SH-SY5Y (cell line): Measurements from ENCODE around the gene CACNA1S.

Source experiments
- GATA2 ChIP-seq: IDR thresholded peaks from 2 replicates; pipeline ENCODE4 v1.6.1; 2011; ENCODE audit warnings: mild to moderate bottlenecking, low read depth, low read length
- GATA3 ChIP-seq: IDR thresholded peaks from 2 replicates; pipeline ENCODE4 v1.6.1; 2011; ENCODE audit warnings: low read depth, mild to moderate bottlenecking, low read length, moderate library complexity

The CACNA1S gene

DNA sequence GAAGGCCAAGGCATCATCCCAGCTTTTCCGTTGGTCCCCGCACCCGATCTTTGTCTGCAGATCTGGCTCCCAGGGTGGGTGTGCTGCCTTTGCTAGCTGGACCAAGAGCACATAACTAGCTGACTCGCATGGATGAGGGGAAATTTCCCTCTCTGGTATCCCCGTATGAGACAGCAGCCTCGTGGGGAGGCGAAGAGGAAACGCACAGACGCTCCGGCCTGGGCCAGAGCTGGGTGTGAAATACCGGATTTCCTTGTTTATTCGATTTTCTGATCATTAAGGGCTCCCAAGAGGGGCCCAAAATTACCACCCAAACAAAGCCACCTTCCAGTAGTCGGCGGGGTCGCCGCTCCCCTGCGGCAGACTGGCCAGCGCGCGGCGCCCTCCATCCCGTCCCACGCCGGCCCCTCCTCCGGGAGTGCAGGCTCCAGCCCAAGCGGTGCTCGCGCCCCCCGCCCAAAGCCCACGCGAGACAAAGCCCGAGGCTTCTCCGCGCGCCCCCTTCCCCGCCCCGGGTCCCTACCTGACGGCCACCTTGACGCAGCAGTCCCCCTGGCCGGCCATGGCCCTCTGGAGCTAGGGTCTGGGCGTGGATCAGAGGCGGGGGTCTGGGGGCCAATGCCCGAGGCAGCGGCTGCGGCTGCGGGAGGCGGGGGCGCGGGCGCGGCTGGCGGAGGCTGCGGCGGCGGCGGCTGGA lies 89.3 kb downstream of the CACNA1S start:
- TF ChIP-seq GATA3 (no peak), GATA2 (no peak)

DNA sequence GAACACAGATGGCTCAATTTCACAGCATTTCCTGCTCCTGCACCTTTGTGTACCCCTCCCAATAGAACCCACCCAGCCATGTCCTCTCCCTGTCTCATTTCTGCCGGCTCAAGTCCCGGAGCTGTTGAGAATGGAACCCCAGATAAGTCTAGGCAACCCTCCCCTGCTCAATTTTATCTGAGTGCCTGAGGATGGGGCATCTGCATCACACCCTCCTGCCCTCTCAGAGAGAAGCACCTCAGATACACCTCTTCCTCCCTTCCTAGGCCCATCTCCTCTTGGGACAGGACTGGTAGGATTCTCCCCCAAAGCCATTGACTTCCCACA lies 89.8 kb downstream of the CACNA1S start:
- no peak for TF ChIP-seq GATA2
- TF ChIP-seq GATA3 = no peak

DNA sequence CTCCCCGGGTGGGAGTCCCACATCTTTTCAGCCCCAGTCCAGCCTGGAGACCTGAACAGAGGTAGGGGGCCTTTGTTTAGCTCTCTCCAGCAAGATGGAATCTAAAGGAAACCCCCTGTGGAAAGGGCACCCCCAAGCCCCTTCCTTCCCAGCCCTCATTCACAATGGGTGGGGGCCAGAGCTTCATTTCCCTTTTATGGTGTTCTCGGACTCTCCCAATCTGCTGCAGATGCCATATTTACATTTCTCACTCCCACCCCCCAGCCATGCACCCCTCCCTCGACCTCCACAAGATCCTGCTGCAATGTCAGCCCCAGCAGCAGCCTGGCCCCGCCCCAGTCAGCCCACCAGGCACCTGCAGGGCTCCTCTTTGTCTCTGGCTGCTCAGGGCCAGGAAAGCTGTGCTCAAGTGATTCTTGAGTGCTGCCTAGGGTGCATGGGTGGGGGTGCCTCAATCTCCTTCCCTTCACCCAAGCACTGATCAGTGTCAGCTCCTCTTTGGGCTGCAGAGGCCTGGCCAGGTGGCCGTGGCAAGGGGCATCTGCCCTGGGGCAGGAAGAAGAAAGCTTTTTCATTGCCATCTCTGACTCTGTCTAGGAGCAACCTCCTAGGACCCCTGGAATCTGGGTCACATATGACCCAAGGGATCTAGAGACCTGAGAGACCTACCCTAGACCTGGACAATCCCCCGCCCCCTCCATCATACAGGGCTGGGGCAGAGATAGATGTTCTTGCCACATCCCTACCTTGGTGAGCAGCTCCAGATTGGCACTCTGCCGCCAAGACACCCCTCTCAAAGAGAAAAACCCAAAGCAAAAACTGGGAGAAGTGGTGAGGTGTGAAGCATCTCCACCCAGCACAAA lies 90.4 kb downstream of the CACNA1S start:
- TF ChIP-seq GATA2 (no peak), GATA3 (no peak)

DNA sequence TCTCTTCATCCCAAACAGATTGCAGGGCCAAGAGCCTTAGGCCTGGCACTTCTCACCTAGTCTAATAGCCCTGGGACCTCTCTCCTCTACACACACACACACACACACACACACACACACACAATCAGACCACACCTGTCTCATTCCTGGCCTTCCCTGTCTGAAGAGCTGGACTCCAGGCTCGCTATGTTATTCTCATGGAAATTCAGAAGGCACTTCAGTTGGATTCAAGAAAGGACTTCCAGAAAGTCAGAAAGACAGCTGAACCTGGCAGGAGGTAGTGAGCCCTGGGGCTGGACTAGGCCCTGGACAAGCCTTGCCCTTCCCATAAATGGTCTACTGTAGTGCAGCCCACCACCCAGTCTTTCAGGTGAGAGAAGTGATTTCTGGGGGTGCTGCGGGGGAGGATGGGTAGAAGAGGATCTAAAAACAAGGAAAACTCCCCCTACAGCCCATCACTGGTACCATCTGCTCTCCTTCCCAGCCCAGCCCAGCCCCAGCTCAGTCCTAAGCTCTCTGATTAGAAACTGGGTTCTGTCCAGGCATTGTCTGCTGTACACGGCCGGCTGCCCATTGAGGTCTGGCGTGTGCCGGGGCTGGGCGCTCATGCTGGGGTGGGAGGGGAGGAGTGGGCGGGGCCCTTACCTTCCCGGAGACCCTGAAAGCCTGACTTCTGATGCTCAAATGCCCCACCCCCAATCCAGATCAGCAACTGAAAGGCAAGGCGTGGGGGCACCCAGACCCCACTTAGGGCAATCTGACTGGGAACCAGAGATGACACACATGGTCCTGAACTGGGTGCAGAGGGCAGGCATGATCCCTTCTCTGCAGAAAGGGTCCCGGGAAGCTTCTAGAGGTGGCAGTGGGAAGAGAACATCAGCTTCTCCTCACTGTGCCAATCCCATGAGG lies 91.3 kb downstream of the CACNA1S start:
- TF ChIP-seq GATA3 = no peak
- TF ChIP-seq GATA2 = no peak

DNA sequence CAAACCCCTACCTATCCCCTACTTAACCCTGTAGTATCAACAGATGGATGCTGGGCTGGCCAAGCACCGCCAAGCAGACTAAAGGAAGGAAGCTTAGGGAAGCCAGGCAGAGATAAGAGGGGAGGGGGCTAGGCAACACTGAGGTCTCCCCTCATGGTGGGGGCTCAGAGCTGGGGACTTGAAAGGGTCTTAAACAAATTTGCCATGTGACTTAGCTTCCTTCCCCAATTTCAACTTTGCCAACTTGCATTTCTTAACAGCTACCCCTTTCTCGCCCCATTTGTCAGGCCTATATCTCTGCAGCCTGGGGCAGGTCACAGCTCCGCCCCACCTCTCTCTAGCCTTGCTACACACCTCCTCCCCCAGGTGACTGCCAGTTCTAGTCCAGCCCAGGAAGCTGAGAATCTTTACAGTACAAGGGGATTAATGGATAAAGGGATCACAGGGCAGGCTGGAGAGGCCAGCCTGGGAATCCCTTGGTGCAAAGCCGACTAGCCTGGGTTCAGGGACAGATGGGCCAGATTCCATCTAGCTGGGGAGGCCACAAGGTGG lies 92.1 kb downstream of the CACNA1S start:
- TF ChIP-seq GATA3 (no peak), GATA2 (no peak)

DNA sequence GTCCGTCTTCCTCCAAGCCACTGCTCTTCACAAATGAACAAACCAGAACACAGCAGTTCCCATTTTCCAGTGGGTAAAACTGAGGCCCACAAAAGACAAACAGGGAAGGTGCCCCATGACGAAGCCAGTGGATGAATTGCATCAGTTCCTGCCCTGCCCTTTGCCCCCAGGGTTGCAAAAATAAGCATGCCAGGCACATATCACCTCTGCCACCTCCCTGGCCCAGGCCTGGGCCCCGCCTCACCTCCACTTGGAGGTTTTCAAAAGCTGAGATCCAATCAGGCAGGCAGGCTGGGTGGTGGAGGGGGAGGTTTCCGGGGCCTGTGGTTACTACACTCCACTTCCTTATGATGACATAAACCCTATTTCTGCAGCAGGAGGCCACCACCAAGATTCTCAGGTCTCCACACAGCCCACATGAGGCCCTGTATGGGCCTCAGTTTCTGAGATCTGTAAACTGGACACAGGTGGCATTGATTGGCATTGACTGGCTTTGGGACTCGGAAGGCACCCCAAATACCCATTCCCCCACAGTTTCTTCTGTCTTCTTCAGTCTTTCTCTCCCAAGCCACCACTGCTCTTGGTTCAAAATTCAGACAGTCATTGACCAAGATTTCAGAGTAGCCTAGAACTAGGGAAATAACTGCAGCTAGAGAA lies 92.8 kb downstream of the CACNA1S start:
- no peak for TF ChIP-seq GATA3
- TF ChIP-seq GATA2 = no peak

DNA sequence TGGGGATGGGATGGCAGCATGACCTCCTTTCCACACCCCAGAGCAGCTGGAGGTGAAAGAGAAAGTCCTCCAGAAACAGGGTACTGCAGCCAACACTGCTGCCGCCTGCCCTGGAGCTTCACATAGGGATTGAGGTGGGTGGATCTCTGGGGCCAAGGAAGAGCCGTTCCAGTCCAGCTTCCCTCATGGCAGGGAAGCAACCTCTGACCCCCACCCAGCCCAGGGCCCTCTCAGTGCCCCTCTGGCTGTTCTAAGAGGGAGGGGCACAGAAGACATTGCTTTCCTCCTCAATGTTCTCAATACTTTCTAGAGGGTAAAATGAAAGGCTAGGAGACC lies 94.4 kb downstream of the CACNA1S start:
- no peak for TF ChIP-seq GATA2

DNA sequence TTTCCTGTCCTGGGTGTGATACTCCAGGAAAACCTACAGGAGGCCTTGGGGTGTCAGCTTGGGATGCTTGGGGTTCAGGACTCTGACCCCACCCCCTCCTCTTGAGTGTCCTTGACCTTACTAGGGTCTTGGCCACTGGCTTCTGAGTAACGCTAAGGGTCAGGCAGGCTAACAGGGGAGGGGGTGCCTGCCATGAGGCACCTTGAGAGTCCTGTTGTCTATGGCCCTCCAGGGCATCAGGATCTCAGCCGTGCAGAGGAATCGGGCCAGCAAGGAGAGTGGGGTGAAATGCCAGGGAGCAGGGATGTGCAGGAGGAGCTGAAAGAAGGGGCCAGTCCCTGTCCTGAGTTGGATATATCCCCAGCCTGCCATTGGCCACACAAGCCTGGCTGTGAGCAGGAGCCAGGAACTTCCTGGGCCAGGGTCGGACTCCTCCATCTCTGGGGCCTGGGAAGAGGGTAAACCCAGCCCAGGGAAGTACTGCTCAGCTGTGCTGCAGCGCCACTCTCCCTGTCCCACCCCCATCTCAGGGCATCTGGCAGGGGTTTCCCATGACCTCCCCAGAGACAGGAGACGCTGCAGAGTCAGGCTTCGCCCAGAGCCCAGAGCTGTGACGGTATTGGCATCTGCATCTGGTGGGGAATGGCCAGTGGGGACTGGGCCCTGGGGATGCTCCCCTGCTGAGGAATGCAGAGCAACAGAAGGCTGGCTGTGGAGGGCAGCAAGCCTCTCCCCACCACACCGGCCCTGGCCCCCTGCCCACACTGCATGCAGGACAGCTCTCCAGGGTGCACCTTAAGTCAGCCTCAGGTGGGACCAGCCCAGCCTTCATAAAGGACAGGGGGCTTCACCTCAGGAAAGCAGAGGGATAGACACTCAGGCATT lies 95.0 kb downstream of the CACNA1S start:
- no peak for TF ChIP-seq GATA3
- TF ChIP-seq GATA2 = no peak

DNA sequence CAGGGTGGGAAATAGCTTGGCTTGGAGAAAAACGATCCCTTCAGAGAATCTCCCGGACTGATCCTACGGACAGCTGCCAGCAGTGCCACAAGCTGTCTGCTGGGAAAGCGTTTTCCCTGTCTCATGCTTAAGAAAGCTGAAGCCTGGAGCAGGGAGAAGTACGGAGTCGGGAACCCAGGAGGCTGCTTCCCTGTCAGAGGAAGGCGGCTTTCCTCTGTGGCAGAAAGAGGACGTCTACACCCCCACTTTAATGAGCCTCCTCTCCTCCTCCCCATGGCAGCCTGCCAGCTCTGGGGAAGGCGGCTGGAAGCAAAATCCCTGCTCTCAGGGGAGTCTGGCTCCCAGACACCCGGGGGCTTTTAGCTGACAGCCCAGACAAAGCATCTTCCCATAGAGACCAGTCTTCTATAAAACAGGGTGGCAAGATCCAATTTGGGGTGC lies 96.0 kb downstream of the CACNA1S start:
- TF ChIP-seq GATA3 = no peak

DNA sequence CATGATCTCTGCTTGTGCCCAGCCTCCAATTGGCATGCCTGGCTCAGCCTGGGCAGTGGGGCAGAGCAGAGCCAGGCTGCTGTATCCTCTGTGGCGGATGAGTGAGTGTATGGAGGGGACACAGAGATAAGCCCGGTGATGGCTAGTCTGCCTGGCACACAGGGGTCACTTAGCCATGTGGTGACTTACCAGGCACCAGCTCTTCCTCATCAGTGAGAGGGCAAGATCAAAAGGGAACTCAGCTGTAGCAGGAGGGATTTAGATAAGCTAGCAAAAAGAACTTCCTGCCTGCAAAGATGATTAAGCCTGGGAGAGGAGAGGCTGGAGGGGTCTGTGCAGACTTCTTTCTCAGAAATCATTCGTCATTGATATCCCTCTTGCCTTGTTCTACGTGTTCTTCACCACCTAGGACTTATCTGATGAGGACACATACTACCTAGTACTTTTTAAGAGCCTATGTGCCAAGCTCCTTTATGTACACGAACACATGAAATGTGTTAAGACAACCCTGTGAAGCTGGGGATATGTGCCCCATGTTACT lies 96.6 kb downstream of the CACNA1S start:
- TF ChIP-seq GATA2 = peak; percentile 72
- no peak for TF ChIP-seq GATA3

DNA sequence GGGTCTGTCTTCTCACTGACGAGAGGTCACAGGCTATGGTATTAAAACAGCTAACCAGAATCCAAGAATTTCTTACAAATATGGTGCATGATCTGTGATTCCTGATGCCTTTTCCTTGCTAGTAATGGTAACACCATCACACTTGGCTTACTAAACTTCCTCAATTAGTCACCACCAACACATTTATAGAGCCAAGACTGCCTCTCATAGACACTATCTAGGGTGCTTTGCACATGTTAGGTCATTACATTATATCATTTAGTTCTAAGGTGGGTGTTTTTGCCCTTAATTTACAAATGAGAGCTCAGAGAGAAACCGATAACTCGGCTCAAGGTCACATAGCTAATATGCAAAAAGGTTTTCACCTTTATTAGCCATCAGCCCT lies 97.4 kb downstream of the CACNA1S start:
- TF ChIP-seq GATA2 (no peak), GATA3 (no peak)

DNA sequence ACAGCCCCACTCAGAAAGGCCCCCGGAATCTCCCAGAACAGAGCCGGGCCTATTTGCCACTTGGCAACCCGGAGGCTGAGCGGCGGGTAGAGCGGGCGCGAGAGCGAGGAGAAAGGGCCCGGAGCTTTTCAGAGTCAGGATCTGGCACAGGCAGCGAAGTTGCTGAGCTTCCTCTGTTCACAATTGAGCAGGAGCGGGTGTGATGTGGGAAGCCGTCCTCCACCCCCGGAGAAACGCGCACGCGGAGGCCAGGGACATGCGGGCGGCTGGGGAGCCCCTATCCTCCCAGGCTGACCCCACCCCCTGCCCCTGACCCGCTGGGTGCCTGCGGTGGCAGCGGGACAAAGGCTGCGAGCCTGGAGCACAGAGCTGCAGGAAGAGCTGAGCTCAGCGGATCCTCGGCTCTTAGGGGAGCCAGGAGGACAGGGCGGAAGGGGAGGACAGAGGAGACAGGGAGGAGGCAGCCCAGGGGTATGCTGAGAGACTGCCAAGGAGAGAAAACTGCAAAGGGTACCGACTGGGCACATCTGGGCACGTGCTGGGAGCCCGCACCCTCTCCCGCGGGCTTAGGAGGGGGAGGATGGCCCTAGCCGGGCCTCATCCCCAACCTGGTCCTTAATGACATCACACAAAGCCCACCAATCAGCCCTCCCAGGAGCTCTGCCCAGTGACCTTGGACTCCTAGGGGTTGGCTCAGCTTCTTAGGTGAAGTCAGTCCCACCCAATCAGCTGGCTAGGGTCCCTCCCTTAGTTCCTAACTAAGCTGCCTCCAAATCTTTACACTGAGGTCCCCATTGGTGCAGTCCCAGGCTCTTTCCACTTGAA lies 98.0 kb downstream of the CACNA1S start:
- TF ChIP-seq GATA2 (no peak), GATA3 (no peak)

DNA sequence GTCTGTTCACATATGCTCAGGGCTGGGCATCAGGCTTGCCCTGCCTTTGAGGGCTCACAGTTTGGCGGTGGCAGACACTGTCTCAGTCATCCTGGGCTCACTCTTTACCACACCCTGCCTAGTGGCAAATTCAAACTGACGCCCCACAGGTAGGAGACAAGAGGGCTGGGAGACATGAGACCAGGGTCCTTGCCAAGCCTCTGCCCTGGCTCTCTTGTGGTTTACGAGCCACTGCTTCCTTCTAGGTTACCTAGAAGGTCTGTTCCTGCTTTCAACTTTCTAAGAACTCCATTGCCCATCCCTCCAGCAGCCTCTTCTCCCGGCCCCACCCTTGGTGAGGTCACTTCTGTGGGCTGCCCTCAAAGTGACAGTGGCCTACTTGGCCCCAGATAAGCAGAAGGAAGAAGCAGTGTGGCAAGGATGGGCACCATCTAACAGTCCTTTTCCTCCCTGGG lies 99.2 kb downstream of the CACNA1S start:
- TF ChIP-seq GATA2 = no peak
- no peak for TF ChIP-seq GATA3
